HG03442 (cell line): Measurements from ENCODE around the gene UPF3B.
"Not testable (repeated sequence)": the region's sequence is repeated elsewhere in the genome, so short reads cannot be mapped to it uniquely, and the experiment has no call there.

Source experiments
- ATAC-seq: cut with Tn5 transposase; IDR thresholded peaks from one replicate; pipeline ENCODE4 v1.9.1; 2021; ENCODE audit warnings: mild to moderate bottlenecking, moderate library complexity; ENCODE audit not compliant: unreplicated experiment

The UPF3B gene

DNA sequence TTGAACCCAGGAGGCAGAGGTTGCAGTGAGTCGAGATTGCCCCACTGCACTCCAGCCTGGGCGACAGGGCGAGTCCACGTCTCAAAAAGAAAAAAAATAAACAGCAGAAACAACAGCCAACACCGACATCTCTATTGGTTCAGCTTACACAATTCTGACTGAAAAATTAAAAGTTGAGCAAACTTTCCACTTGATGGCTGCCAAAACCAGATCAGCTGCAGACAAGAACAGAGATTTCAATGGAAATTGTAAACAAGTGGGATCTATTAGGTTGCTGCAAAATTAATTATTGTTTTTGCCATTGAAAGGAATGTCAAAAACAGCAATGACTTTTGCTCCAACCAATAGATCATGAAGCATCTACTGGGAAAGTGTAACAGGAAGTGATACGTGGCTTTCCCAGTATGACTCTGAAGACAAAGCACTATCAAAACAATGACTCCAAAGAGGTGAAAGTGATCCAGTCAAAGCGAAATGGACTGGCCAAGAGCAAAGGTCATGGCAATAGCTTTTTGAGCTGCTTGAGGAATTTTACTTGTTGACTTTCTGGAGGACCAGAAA lies 26.3 kb downstream of the UPF3B start:
- no peak for ATAC-seq

DNA sequence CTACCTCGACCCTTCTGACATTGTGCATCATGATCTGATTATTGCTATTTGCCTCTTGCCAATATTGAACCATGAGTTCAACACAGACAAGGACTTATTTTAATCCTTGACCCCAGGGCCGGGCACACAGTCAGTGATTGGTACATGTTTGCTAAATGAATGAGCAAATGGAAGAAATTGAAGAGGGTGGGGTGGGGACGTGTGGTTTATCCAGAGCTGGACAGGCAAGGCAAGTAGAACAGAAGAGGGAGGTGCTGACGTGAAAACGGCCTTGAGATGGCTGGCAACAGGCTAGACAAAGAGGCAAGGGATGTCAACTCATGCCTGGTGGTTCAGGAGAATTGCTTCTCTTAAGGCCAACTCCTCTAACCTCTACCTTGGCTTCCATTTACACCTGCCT lies 28.5 kb downstream of the UPF3B start:
- not testable (repeated sequence) for ATAC-seq

DNA sequence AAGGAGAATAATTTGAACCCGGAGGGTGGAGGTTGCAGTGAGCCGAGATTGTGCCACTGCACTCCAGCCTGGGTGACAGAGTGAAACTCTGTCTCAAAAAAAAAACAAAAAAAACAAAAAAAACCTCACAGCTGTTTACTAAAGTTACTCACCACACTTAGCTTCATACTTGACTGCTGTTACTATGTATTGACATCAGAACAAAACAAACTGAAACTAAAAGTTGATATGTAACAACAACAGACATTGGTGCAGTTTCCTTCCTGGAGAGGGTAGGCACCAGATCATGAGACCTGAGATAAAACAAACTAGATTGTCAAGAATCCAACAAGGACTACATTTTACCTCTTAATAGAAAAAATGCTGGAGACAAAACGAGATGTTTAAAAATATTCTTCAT lies 31.1 kb downstream of the UPF3B start:
- ATAC-seq = peak; percentile 98

DNA sequence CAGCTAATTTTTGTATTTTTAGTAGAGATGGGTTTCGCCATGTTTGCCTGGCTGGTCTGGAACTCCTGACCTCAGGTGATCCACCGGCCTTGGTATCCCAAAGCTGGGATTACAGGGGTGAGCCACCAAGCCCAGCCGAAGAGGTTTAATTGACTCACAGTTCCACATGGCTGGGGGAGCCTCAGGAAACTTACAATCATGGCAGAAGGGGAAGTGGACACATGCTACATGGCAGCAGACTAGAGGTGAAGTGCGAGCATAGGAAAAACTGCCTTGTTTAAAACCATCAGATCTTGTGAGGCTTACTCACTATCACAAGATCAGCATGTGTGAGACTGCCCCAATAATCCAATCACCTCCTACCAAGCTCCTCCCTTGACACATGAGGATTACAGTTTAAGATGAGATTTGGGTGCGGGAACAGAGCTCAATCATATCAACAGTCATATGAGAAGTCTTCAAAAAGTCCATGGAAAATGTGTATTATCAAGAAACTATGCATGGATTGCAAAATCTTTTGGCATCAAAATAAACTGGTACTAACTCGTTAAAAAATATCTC lies 35.6 kb downstream of the UPF3B start:
- no peak for ATAC-seq

DNA sequence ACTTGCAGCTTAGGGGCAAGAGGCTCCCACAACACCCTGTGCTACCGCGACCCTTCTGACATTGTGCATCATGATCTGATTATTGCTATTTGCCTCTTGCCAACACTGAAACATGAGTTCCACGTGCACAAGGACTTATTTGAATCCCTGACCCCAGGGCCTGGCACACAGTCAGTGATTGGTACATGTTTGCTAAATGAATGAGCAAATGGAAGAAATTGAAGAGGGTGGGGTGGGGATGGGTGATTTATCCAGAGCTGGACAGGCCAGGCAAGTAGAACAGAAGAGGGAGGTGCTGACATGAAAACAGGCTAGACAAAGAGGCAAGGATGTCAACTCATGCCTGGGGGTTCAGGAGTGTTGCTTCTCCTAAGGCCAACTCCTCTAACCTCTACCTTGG lies 36.5 kb downstream of the UPF3B start:
- no peak for ATAC-seq

DNA sequence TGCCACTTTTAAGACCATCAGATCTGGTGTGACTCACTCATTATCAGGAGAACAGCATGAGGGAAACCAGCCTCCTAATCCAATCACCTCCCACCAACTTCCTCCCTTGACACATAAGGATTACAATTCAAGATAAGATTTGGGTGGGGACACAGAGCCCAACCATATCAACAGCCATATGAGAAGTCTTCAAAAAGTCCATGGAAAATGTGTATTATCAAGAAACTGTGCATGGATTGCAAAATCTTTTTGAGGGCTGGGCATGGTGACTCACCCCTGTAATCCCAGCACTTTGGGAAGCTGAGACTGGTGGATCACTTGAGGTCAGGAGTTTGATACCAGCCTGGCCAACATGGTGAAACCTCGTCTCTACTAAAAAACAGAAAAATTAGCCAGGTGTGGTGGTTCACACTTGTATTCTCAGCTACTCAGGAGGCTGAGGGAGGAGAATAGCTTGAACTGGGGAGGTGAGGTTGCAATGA lies 43.5 kb downstream of the UPF3B start:
- no peak for ATAC-seq

DNA sequence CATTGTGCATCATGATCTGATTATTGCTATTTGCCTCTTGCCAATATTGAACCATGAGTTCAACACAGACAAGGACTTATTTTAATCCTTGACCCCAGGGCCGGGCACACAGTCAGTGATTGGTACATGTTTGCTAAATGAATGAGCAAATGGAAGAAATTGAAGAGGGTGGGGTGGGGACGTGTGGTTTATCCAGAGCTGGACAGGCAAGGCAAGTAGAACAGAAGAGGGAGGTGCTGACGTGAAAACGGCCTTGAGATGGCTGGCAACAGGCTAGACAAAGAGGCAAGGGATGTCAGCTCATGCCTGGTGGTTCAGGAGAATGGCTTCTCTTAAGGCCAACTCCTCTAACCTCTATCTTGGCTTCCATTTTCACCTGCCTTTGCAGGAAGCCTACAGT lies 44.3 kb downstream of the UPF3B start:
- not testable (repeated sequence) for ATAC-seq

- no peak for ATAC-seq
Measured at GRCh38 chrX:119802546-119802945, 50.2 kb downstream of the UPF3B start.

- ATAC-seq = no peak
Measured at GRCh38 chrX:119801253-119802221, 51.2 kb downstream of the UPF3B start.

DNA sequence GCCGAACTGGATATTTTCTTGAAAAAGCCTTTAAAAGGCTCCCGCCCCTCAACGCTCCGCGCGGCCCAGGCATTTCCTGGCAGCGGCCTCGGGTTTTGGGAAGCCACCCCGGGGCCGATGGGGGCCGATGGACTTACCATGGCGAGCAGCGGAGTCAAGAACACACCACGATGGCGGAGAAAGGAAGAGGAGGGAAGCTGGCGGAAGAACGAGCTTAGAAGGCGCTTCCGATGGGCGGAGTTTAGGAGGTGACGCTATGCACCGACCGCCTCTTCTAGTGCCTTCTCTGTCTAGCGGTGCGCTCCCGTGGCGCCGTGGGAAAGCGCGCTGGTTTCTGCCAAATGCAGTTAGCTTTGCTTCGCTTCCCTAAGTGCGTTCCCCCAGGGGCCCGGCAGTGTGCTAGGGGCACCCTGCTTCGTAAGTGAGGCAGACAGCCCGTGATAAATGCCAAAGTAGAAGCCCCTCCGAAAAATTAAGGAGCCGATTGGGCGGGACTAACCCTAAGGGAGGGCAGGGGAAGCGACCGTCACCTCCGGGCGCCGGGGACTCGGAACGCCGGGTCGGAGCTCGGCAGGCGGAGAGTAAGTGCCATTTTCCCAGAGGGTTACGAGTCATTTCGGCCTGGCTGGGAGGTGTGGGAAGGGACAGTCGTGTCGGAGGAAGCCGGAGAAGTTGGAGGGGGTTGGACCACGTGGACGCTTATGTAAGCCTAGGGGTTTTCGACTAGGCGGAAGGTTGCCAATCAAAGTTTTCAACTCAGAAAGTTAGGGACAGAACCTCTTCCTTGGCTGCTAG lies 61.1 kb downstream of the UPF3B start, which contains the start of gene RPL39:
Gene RPL39, minus strand, starts transcription at position 194 of the 795 bp plus-strand sequence. Its CDS starts 54 bp downstream, at position 140.
- peak; percentile 90 for ATAC-seq

DNA sequence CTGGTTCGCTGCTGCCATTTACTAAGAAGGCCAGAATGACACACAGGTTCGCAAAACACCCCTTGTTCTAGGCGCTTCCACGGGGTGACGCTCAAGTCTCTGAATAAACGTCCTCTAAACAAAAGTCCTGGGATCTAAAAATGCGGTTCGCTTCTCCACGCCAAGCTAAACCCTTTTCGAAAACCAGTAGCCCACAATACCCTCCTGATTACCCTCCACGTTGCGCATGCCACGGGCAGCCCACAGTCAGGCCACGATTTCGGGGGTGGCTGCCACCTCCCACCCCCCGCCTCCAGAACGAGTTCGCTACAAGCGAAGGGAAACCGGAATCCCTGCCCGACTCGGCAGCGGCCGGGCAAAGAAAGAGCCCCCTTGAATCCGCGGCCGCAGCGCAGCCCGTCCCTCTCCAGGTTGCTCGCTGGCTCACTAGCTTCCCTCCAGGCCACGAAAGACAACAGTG lies 61.8 kb downstream of the UPF3B start:
- peak; percentile 20 for ATAC-seq

GRCh38 chrX:119784747-119785446 lies 67.9 kb downstream of the UPF3B start:
- no peak for ATAC-seq
